ENCODE measurements around the gene RGS9.

GRCh38 chr17:65183736-65184135 lies 46.6 kb downstream of the RGS9 start:
- TF ChIP-seq CTCF (conservative IDR thresholded peaks at IDR 0.05 in 1 of 2, IDR thresholded peaks at IDR 0.05 in 1 of 2; ENCODE audit: extremely low read depth in 1 of 2, insufficient read depth in 1 of 2, low read depth in 1 of 2, low read length in 2 of 2) (no peak), EZH2 (IDR thresholded peaks at IDR 0.05; ENCODE audit: borderline replicate concordance, low read length) (no peak)
